Activated naive CD4-positive, alpha-beta T cell treated with anti-CD3 and anti-CD28 coated beads for 36 hours (primary cell): Measurements from ENCODE around the gene SCTR. TPM values are rescaled to one million over a fixed set of nuclear protein-coding genes. Genes with fewer than 3 reads are reported as not detected.

Experiments used
- CTCF ChIA-PET: fragments of 350-600 bp; sonication (Branson Sonifier 250); formaldehyde crosslinking; loops from one replicate; lab custom pipeline; 2021; ENCODE audit warnings: antibody characterized with exemption; lab: Charles Lee
- DNase-seq: peaks from one replicate; pipeline ENCODE4 v3.0.0-alpha.2; 2020
- H3K27ac Mint-ChIP-seq: one replicate; pipeline ENCODE4 v1.8.0; 2021; ENCODE audit warnings: mild to moderate bottlenecking, mixed read lengths
- H3K27me3 Mint-ChIP-seq: one replicate; pipeline ENCODE4 v1.8.0; 2021; ENCODE audit warnings: low read depth, mixed read lengths
- H3K36me3 Mint-ChIP-seq: one replicate; pipeline ENCODE4 v1.8.0; 2021; ENCODE audit warnings: low read depth, mixed read lengths
- H3K4me1 Mint-ChIP-seq: one replicate; pipeline ENCODE4 v1.8.0; 2021; ENCODE audit warnings: low read depth, mixed read lengths
- H3K4me3 Mint-ChIP-seq: one replicate; pipeline ENCODE4 v1.8.0; 2021; ENCODE audit warnings: mild to moderate bottlenecking, moderate library complexity, mixed read lengths
- H3K9me3 Mint-ChIP-seq: one replicate; pipeline ENCODE4 v1.8.0; 2021; ENCODE audit warnings: mixed read lengths
- intact Hi-C: fragments of 100-400 bp; cut with micrococcal nuclease; formaldehyde crosslinking; loops from one replicate; pipeline ENCODE4 v1.15.1; 2023
- total RNA-seq, 2 experiments: library from RNA; stranded (reverse); gene quantifications; one replicate each; pipeline ENCODE4 v1.2.3, GENCODE V29; 2021

Gene SCTR
- total RNA-seq, 2 experiments from 2014 or later, result not detected

- CTCF ChIA-PET, result no interaction called here
- Mint-ChIP-seq H3K27me3 (peaks cover 51% of the 10 kb centered on the region), H3K4me1 (peaks cover 3% of the 10 kb centered on the region), H3K27ac (no peak overlapping the region), H3K36me3 (no peaks in the 10 kb centered on the region), H3K9me3 (no peaks in the 10 kb centered on the region), H3K4me3 (no peak overlapping the region)
- no peak for DNase-seq
- intact Hi-C loops, result no loop called here
Measured at GRCh38 chr2:119433636-119434327, 90.5 kb downstream of the SCTR start.

GRCh38 chr2:119432851-119433522 is 91.3 kb downstream of the SCTR start:
- H3K9me3 Mint-ChIP-seq, result no peaks in the 10 kb centered on the region
- intact Hi-C loops, result no loop called here
- H3K4me1 Mint-ChIP-seq, result peaks cover 3% of the 10 kb centered on the region
- no peak overlapping the region for H3K27ac Mint-ChIP-seq
- H3K4me3 Mint-ChIP-seq, result no peak overlapping the region
- peaks cover 54% of the 10 kb centered on the region for H3K27me3 Mint-ChIP-seq
- no peak for DNase-seq
- no peaks in the 10 kb centered on the region for H3K36me3 Mint-ChIP-seq
- CTCF ChIA-PET, result no interaction called here

GRCh38 chr2:119431976-119432850 is 92.1 kb downstream of the SCTR start:
- intact Hi-C loops, result no loop called here
- Mint-ChIP-seq H3K4me1 (peaks cover 3% of the 10 kb centered on the region), H3K4me3 (peak overlapping the region; percentile 22), H3K27me3 (peaks cover 62% of the 10 kb centered on the region), H3K27ac (no peak overlapping the region), H3K36me3 (no peaks in the 10 kb centered on the region), H3K9me3 (no peaks in the 10 kb centered on the region)
- no peak for DNase-seq
- CTCF ChIA-PET, result no interaction called here

GRCh38 chr2:119431155-119431975 is 92.9 kb downstream of the SCTR start, which contains the start of gene TMEM37:
Gene TMEM37, plus strand, starts transcription at chr2:119431854. Its CDS starts 50 bp downstream, at chr2:119431904.
- intact Hi-C loops, result no loop called here
- Mint-ChIP-seq H3K4me3 (peak within 1 kb of the TSS; percentile 22), H3K27ac (no peak within 1 kb of the TSS), H3K9me3 (no peaks in the 10 kb centered on the region), H3K27me3 (peaks cover 69% of the 10 kb centered on the region), H3K36me3 (no peaks in the 10 kb centered on the region), H3K4me1 (peaks cover 3% of the 10 kb centered on the region)
- peak; percentile 7 for DNase-seq
- CTCF ChIA-PET, result interaction anchor here (0.6 kb wide), 1 partner anchor 576 kb away, joined by 4 read pairs; no protein-coding TSS in a partner anchor

GRCh38 chr2:119430023-119430498 is 94.2 kb downstream of the SCTR start:
- CTCF ChIA-PET, result no interaction called here
- no peaks in the 10 kb centered on the region for H3K9me3 Mint-ChIP-seq
- peaks cover 3% of the 10 kb centered on the region for H3K4me1 Mint-ChIP-seq
- H3K27me3 Mint-ChIP-seq, result peaks cover 67% of the 10 kb centered on the region
- H3K27ac Mint-ChIP-seq, result no peak overlapping the region
- no peak for DNase-seq
- intact Hi-C loops, result no loop called here
- no peaks in the 10 kb centered on the region for H3K36me3 Mint-ChIP-seq
- no peak overlapping the region for H3K4me3 Mint-ChIP-seq

- H3K27ac Mint-ChIP-seq, result no peak overlapping the region
- CTCF ChIA-PET, result no interaction called here
- H3K27me3 Mint-ChIP-seq, result peaks cover 66% of the 10 kb centered on the region
- no peak for DNase-seq
- no peak overlapping the region for H3K4me3 Mint-ChIP-seq
- H3K4me1 Mint-ChIP-seq, result peaks cover 3% of the 10 kb centered on the region
- no peaks in the 10 kb centered on the region for H3K9me3 Mint-ChIP-seq
- intact Hi-C loops, result no loop called here
- no peaks in the 10 kb centered on the region for H3K36me3 Mint-ChIP-seq
Measured at GRCh38 chr2:119429225-119429981, 94.9 kb downstream of the SCTR start.

GRCh38 chr2:119428488-119429224 is 95.6 kb downstream of the SCTR start:
- H3K9me3 Mint-ChIP-seq, result no peaks in the 10 kb centered on the region
- H3K4me1 Mint-ChIP-seq, result peaks cover 3% of the 10 kb centered on the region
- no peaks in the 10 kb centered on the region for H3K36me3 Mint-ChIP-seq
- H3K4me3 Mint-ChIP-seq, result no peak overlapping the region
- peaks cover 65% of the 10 kb centered on the region for H3K27me3 Mint-ChIP-seq
- intact Hi-C loops, result no loop called here
- H3K27ac Mint-ChIP-seq, result no peak overlapping the region
- CTCF ChIA-PET, result no interaction called here
- DNase-seq, result no peak

- H3K27ac Mint-ChIP-seq, result no peak overlapping the region
- peaks cover 3% of the 10 kb centered on the region for H3K4me1 Mint-ChIP-seq
- intact Hi-C loops, result no loop called here
- H3K36me3 Mint-ChIP-seq, result no peaks in the 10 kb centered on the region
- H3K9me3 Mint-ChIP-seq, result no peaks in the 10 kb centered on the region
- CTCF ChIA-PET, result no interaction called here
- no peak for DNase-seq
- H3K27me3 Mint-ChIP-seq, result peaks cover 59% of the 10 kb centered on the region
- H3K4me3 Mint-ChIP-seq, result no peak overlapping the region
Measured at GRCh38 chr2:119427756-119428155, 96.5 kb downstream of the SCTR start.

- intact Hi-C loops, result no loop called here
- Mint-ChIP-seq H3K4me3 (no peak overlapping the region), H3K9me3 (no peaks in the 10 kb centered on the region), H3K36me3 (no peaks in the 10 kb centered on the region), H3K27ac (no peak overlapping the region), H3K4me1 (no peaks in the 10 kb centered on the region), H3K27me3 (peaks cover 51% of the 10 kb centered on the region)
- DNase-seq, result no peak
- CTCF ChIA-PET, result no interaction called here
Measured at GRCh38 chr2:119426801-119427395, 97.4 kb downstream of the SCTR start.

GRCh38 chr2:119426396-119426675 is 97.9 kb downstream of the SCTR start:
- Mint-ChIP-seq H3K4me3 (no peak overlapping the region), H3K27me3 (peaks cover 53% of the 10 kb centered on the region), H3K36me3 (no peaks in the 10 kb centered on the region), H3K9me3 (peaks cover 2% of the 10 kb centered on the region), H3K4me1 (no peaks in the 10 kb centered on the region), H3K27ac (no peak overlapping the region)
- CTCF ChIA-PET, result no interaction called here
- DNase-seq, result no peak
- intact Hi-C loops, result no loop called here
